Stimulated activated CD8-positive, alpha-beta memory T cell treated with anti-CD3 and anti-CD28 coated beads, Interleukin-15, amount 100 ng/mL, for 48 hours (primary cell): ENCODE data around the gene ASIC1.

Experiments used
- DNase-seq, 2 donors: peaks; one replicate each; pipeline ENCODE4 v3.0.0-alpha.2; 2020; ENCODE audit warnings: low read depth in 2 of 2

The ASIC1 gene

DNA sequence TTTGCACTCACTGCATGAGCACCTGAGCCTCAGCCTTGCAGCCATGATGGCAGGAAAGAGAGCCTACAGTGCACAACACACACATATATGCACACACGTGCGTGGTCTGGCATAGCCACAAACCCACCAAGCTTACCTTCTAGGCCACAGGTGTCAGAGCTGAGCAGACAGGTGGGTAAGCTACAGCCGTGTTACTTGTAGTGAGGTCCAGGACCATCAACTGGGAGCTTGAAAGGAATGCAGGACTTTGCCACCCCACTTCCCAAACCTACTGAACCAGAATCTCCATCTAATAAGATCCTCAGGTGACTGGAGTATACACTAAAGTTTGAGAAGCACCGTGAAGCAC is 2.7 kb downstream of the ASIC1 start:
- no peak for DNase-seq

DNA sequence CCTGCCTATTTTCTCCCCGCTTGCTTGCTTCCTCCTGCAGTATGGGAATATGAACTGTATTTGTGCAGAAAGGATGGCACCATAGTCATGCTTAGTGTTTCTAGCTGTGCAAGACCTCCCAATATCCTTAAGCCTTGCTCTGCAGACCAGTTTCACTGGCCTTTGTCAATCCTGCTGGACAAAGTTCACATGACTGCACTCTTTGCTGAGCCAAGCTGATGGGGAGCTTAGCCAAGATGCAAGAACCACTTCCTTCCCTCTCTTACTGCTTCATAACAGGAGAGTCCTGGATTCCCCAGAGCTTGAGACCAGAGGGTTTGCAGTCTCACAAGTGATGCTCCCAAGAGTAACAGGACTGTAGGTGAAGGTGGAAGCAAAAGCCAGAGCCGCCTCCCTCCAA is 3.8 kb downstream of the ASIC1 start:
- no peak for DNase-seq

GRCh38 chr12:50061946-50062686 is 4.7 kb downstream of the ASIC1 start:
- DNase-seq = no peak

- DNase-seq = no peak
Observed at GRCh38 chr12:50062728-50063460, 5.5 kb downstream of the ASIC1 start.

GRCh38 chr12:50065726-50066310 is 8.4 kb downstream of the ASIC1 start:
- no peak for DNase-seq

DNA sequence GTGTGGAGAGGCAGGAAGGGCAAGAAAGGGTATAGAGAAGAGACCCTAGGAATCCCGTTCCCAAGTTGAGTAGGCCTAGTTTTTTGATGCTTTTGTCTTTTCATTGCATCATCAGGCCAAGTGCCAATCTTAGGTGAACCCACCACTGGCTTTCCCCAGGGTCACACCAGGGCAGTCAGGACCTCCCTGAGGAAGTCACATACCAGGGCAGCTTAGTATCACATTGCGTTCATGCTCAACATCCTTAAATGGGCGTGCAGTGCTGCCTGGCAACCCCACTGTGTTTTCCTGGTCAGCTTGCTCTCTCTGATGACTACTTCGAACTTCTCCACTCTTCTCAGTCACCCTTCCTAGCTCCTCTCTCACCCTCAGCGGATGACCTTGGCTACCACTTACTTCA is 9.0 kb downstream of the ASIC1 start:
- DNase-seq = no peak

DNA sequence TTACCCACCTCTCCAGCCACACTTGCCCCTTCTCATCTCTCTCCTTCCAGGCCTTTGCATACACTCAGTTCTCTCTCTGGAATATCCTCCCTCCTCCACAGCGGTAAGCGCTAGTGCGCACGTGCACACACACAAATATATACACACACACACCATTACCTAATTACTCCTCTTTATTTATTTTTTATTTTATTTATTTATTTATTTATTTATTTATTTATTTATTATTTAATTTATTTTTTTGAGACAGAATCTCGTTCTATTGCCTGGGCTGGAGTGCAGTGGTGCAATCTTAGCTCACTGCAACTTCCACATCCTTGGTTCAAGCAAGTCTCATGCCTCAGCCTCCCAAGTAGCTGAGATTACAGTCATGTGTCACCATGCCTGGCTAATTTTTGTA is 11.7 kb downstream of the ASIC1 start:
- no peak for DNase-seq

GRCh38 chr12:50069539-50069938 is 12.1 kb downstream of the ASIC1 start:
- DNase-seq = no peak

DNA sequence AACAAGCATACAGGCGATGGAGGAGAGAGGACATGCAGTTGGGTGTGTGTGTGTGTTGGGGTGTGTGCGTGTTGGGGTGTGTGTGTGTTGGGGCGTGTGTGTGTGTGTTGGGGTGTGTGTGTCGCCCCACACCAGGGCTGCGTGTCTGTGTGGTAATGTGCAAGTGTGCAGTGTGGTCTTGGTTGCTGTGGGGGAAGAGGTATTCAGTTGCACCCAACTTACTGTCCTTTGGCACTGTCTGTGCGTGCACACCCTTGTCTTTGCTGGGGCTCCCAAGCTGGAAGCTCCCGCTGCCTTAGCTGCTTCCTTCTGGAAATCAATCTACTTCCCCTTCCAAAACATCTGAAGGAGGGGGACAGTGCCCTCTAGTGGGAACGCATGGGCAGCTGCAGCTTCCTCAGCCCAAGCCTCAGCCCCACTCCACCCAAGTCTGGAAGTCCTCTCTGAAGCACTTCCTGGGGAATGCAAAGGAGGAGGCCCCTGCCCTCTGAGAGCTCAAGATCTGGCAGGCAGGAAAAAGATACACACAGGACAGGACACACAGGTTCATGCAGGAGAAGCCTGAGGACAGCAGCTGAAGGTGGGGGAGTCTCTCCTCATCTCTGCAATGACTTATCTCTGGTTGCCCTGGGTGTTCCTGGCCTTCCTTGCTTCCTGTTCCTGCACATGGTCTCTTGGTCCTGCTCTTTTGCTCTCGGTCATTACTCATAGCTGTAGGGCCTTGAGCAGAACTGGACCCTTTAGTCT is 13.1 kb downstream of the ASIC1 start:
- peak in 1 of 2 donors; percentile 37 for DNase-seq

- no peak for DNase-seq
Observed at GRCh38 chr12:50072198-50072907, 15.0 kb downstream of the ASIC1 start.

GRCh38 chr12:50073206-50073605 is 15.8 kb downstream of the ASIC1 start:
- DNase-seq = no peak

DNA sequence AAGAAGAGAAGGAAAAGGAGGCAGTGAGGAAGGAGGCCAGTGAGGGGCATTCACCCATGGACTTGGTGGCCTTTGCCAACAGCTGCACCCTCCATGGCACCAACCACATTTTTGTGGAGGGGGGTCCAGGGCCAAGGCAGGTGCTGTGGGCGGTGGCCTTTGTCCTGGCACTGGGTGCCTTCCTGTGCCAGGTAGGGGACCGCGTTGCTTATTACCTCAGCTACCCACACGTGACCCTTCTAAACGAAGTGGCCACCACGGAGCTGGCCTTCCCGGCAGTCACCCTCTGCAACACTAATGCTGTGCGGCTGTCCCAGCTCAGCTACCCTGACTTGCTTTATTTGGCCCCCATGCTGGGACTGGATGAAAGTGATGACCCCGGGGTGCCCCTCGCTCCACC is 16.3 kb downstream of the ASIC1 start:
- no peak for DNase-seq

- peak; percentile 48 to 59 for DNase-seq
Observed at GRCh38 chr12:50074936-50075807, 17.8 kb downstream of the ASIC1 start.

DNA sequence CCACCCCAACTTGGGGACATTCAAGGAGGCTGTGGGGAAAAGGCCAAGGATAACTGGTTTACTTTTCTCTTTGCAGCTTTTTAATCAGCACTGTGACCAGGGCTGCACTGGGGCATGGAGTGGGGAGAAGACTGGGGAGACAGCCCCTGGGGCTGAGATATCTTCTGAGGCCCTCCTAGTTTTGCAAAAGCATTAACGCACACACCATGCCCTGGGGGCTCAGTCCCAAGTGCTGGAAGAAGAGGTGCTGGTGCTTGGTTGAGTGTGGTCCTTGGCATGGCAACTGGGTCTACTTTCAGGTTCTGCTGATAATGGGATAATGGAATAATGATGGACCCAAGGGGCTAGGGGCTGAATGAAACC is 18.4 kb downstream of the ASIC1 start:
- no peak for DNase-seq

DNA sequence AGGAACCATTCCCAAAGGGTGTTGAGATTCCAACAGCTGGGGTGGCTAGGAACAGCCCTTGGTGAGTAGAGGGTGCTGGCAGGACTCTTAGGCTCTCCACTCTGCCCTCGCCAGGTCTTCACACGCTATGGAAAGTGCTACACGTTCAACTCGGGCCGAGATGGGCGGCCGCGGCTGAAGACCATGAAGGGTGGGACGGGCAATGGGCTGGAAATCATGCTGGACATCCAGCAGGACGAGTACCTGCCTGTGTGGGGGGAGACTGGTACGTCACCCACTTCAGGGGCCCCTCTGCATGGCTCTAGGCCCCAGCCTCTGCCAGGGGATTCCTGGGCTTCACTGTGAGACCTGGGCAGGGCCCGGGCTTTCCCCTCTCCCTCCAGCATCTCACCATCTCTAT is 19.7 kb downstream of the ASIC1 start:
- no peak for DNase-seq

DNA sequence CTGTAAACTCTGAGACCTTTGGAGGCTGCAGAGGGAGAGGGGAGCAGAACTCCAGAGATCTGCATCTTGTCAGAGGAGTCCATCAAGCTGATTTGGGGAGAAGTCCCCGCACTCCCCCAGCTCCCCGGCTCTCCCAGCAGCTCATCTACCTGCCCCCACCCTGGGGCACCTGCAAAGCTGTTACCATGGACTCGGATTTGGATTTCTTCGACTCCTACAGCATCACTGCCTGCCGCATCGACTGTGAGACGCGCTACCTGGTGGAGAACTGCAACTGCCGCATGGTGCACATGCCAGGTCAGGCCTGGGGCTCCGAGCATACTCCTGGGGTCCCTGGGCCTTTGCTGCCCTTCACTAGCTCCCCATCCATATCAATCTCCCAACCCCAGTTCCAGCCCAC is 20.9 kb downstream of the ASIC1 start:
- DNase-seq = no peak

- no peak for DNase-seq
Observed at GRCh38 chr12:50079771-50080170, 22.4 kb downstream of the ASIC1 start.

GRCh38 chr12:50081096-50081808 is 23.9 kb downstream of the ASIC1 start:
- no peak for DNase-seq

- DNase-seq = no peak
Observed at GRCh38 chr12:50082644-50083043, 25.2 kb downstream of the ASIC1 start.

DNA sequence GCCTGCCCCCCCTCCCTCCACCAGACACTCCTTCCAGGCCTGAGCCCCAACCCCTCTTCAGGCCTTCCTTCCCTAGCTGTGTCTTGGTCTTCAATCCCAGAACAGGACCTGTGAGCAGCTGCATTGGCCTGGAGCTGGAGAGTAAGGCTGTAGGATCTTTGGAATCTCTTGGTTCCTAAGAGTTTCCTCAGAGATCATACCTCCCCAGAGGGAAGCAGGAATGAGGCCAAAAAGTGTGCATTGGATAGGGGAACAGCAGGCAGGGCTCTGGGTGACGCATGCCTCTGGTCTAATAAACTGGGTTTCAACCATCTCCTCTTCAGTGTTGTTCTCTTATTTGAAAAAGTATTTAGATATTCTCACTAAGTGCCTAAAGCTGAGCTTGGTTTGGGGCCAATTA is 25.9 kb downstream of the ASIC1 start:
- no peak for DNase-seq
